ENCODE measurements around the gene AGRP. TPM values are rescaled to one million over a fixed set of nuclear protein-coding genes. Genes with fewer than 3 reads are reported as not detected.

AGRP gene
- total RNA-seq, 1 donor from 2014 or later, result not detected

GRCh38 chr16:67443265-67443664, 40.1 kb downstream of the AGRP start:
- TF ChIP-seq, protein P1, sequence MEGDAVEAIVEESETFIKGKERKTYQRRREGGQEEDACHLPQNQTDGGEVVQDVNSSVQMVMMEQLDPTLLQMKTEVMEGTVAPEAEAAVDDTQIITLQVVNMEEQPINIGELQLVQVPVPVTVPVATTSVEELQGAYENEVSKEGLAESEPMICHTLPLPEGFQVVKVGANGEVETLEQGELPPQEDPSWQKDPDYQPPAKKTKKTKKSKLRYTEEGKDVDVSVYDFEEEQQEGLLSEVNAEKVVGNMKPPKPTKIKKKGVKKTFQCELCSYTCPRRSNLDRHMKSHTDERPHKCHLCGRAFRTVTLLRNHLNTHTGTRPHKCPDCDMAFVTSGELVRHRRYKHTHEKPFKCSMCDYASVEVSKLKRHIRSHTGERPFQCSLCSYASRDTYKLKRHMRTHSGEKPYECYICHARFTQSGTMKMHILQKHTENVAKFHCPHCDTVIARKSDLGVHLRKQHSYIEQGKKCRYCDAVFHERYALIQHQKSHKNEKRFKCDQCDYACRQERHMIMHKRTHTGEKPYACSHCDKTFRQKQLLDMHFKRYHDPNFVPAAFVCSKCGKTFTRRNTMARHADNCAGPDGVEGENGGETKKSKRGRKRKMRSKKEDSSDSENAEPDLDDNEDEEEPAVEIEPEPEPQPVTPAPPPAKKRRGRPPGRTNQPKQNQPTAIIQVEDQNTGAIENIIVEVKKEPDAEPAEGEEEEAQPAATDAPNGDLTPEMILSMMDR (conservative IDR thresholded peaks at IDR 0.05), result no peak
- Mint-ChIP-seq H3K4me1 (ENCODE audit: unreplicated experiment) (peaks cover 13% of the 10 kb centered on the region), H3K4me3 (no peak overlapping the region), H3K36me3 (no peaks in the 10 kb centered on the region), H3K9me3 (no peaks in the 10 kb centered on the region), H3K27ac (no peak overlapping the region), H3K27me3 (no peaks in the 10 kb centered on the region)
- DNase-seq (ENCODE audit: extremely low spot score, unreplicated experiment), result no peak

DNA sequence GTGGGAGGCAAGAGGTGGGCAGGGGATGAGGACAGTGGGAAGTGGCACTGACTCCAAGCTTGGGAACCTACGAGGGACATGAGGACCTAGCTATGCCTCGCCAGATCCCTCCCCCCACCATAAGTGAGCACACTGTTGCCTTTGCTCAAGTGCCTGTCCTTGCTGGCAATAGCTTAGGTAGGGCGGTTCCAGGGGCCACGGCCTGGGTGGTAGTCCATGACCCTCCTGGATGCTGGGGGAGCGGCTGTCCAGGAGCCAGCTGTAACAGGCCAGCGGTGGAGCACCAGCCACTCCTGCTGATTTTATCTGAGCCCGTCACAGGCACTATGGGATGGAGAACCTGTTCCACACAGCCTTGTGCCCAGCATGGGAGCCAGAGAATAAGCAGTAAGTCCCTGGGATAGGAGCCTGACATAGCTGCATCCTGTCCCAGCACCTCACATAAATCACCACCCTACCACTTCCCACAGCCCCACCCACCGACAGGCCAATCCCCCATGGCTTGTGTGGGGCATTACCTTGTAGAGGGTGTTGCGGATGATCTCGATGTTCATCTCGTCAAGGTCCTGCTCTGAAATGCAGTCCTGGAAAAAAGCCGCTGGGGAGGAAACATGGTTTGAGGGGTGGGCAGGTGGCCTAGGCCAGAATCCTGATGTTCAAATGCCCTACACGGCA, 40.6 kb downstream of the AGRP start:
- H3K27ac Mint-ChIP-seq, result no peak overlapping the region
- H3K4me1 Mint-ChIP-seq (ENCODE audit: unreplicated experiment), result peaks cover 13% of the 10 kb centered on the region
- H3K4me3 Mint-ChIP-seq, result no peak overlapping the region
- no peaks in the 10 kb centered on the region for H3K9me3 Mint-ChIP-seq
- H3K36me3 Mint-ChIP-seq, result no peaks in the 10 kb centered on the region
- no peak for DNase-seq (ENCODE audit: extremely low spot score, unreplicated experiment)
- no peaks in the 10 kb centered on the region for H3K27me3 Mint-ChIP-seq
- TF ChIP-seq, protein P1 (conservative IDR thresholded peaks at IDR 0.05), result no peak

DNA sequence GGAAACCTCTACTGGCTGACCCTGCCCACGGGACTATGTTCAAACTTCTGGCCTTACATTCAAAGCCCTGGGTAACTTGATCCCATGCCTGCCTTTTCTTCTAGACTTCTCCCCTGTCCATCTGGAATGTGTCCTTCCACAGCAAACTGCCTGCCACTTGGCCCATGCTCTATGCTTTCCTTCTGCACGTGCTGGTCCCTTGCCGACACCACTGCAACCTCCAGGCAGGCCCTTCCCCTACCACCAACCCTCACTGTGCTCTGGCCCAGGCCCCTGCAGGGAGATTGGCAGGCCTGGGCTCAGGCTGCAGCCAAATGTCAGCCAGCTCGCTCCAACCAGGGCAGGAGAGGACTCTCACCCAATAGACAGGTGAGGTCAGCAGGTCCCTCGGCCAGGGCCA, 41.4 kb downstream of the AGRP start:
- no peak overlapping the region for H3K4me3 Mint-ChIP-seq
- H3K9me3 Mint-ChIP-seq, result no peaks in the 10 kb centered on the region
- no peak for DNase-seq (ENCODE audit: extremely low spot score, unreplicated experiment)
- no peaks in the 10 kb centered on the region for H3K27me3 Mint-ChIP-seq
- TF ChIP-seq, protein P1 (conservative IDR thresholded peaks at IDR 0.05), result no peak
- H3K36me3 Mint-ChIP-seq, result peaks cover 3% of the 10 kb centered on the region
- H3K4me1 Mint-ChIP-seq (ENCODE audit: unreplicated experiment), result peaks cover 13% of the 10 kb centered on the region
- H3K27ac Mint-ChIP-seq, result no peak overlapping the region

- DNase-seq (ENCODE audit: extremely low spot score, unreplicated experiment), result no peak
- Mint-ChIP-seq H3K27me3 (no peaks in the 10 kb centered on the region), H3K4me1 (ENCODE audit: unreplicated experiment) (peaks cover 7% of the 10 kb centered on the region), H3K9me3 (no peaks in the 10 kb centered on the region), H3K27ac (no peak overlapping the region), H3K36me3 (peaks cover 3% of the 10 kb centered on the region), H3K4me3 (no peak overlapping the region)
- TF ChIP-seq, protein P1 (conservative IDR thresholded peaks at IDR 0.05), result no peak
These were observed 42.0 kb downstream of the AGRP start for GRCh38 chr16:67441271-67441753.

DNA sequence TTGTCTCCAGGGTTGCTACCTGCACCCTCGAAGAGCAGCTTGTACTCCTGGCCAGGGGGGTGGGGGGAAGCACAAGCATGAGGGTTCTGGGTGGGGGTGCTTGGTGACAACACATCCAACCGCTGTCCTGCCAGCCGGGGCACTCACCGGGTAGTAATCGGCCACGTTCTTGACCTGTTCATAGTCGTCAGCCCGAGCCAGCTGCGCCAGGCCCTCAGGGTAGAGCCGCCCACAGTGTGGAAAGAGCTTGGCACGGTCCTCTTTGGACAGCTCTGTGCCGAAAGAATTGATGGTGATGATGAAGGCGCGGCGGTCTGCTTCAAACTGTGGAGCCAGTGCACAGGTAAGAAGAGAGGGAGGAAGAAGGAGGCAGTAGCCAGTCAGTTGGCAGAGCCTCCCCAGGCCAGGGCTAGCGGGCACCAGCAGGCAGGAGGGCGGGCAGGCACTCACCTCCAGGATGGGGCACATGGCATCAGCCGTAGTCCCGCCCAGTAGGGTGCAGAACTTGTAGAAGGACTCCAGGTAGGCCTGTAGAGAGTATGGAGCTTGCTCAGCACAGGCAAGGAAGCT, 44.4 kb downstream of the AGRP start:
- H3K27ac Mint-ChIP-seq, result no peak overlapping the region
- H3K9me3 Mint-ChIP-seq, result no peaks in the 10 kb centered on the region
- no peaks in the 10 kb centered on the region for H3K27me3 Mint-ChIP-seq
- no peak for DNase-seq (ENCODE audit: extremely low spot score, unreplicated experiment)
- no peak overlapping the region for H3K4me3 Mint-ChIP-seq
- TF ChIP-seq, protein P1 (conservative IDR thresholded peaks at IDR 0.05), result no peak
- H3K36me3 Mint-ChIP-seq, result peaks cover 3% of the 10 kb centered on the region
- peaks cover 10% of the 10 kb centered on the region for H3K4me1 Mint-ChIP-seq (ENCODE audit: unreplicated experiment)

Data from type B pancreatic cell (in vitro differentiated cells).